Peyer's patch (tissue), 4 donors: ENCODE measurements around the gene SMYD4.

Experiments
- CTCF ChIP-seq, 6 experiments: fragments of 450-650 bp in 4 of 6; fragments of 200-600 bp in 2 of 6; sonication (generic) in 1 of 6; IDR thresholded peaks; one replicate each; pipeline ENCODE4 v1.5.1; 2017 to 2019; ENCODE audit warnings: antibody characterized with exemption in 6 of 6, mild to moderate bottlenecking in 3 of 6, moderate library complexity in 1 of 6
- POLR2A ChIP-seq, 2 donors: fragments of 450-650 bp; IDR thresholded peaks; one replicate each; pipeline ENCODE4 v1.5.1; 2017; ENCODE audit warnings: antibody characterized with exemption in 2 of 2, mild to moderate bottlenecking in 2 of 2, moderate library complexity in 2 of 2

- no peak for TF ChIP-seq CTCF (IDR thresholded peaks at IDR 0.05)
- no peak for TF ChIP-seq POLR2A (IDR thresholded peaks at IDR 0.05)
These were observed 36.3 kb downstream of the SMYD4 start for GRCh38 chr17:1793447-1793806.
